WTC11 (cell line): ENCODE data around the gene ABHD12B. TPM values are rescaled to one million over a fixed set of nuclear protein-coding genes. Genes with fewer than 3 reads are reported as not detected.

Experiments
- ATAC-seq: fragments of 200-7000 bp; cut with Tn5 transposase; 2 replicates; pipeline ENCODE4 v1.10.0; 2021; ENCODE audit warnings: mild to moderate bottlenecking, moderate library complexity
- CTCF ChIA-PET: fragments of 300-600 bp; sonication (Branson Sonifier 250); formaldehyde crosslinking; loops from one replicate; lab custom pipeline; 2021; ENCODE audit warnings: antibody characterized with exemption; lab: Charles Lee
- POLR2A ChIA-PET: fragments of 350-600 bp; sonication (Branson Sonifier 250); formaldehyde crosslinking; loops from one replicate; lab custom pipeline; 2021; ENCODE audit warnings: antibody characterized with exemption; lab: Charles Lee
- DNase-seq: peaks from one replicate; pipeline ENCODE4 v3.0.0; 2021; ENCODE audit warnings: low spot score
- H3K27ac Mint-ChIP-seq: 2 replicates; pipeline ENCODE4 v1.8.0; 2021; ENCODE audit warnings: mixed read lengths
- H3K27me3 Mint-ChIP-seq: 2 replicates; pipeline ENCODE4 v1.8.0; 2021; ENCODE audit warnings: low read depth, mild to moderate bottlenecking, moderate library complexity, mixed read lengths
- H3K36me3 Mint-ChIP-seq: 2 replicates; pipeline ENCODE4 v1.8.0; 2021; ENCODE audit warnings: mixed read lengths
- H3K4me1 Mint-ChIP-seq: 2 replicates; pipeline ENCODE4 v1.8.0; 2022; ENCODE audit warnings: mixed read lengths
- H3K4me3 Mint-ChIP-seq: 2 replicates; pipeline ENCODE4 v1.8.0; 2021; ENCODE audit warnings: mild to moderate bottlenecking, moderate library complexity, mixed read lengths
- H3K9me3 Mint-ChIP-seq: 2 replicates; pipeline ENCODE4 v1.8.0; 2021; ENCODE audit warnings: mixed read lengths
- ATF3 ChIP-seq: sonication (generic); formaldehyde crosslinking; conservative IDR thresholded peaks from 2 replicates; pipeline ENCODE4 v1.8.1; 2022; ENCODE audit warnings: mild to moderate bottlenecking, missing genetic modification reagents
- CBFB ChIP-seq: sonication (generic); formaldehyde crosslinking; IDR thresholded peaks from 2 replicates; pipeline ENCODE4 v1.8.1; 2022; ENCODE audit warnings: mild to moderate bottlenecking, low read depth, missing genetic modification reagents
- CREM ChIP-seq: sonication (generic); formaldehyde crosslinking; IDR thresholded peaks from 2 replicates; pipeline ENCODE4 v1.8.1; 2022; ENCODE audit warnings: mild to moderate bottlenecking, missing genetic modification reagents, moderate library complexity
- CTCF ChIP-seq: fragments of 200-600 bp; IDR thresholded peaks from 2 replicates; pipeline ENCODE4 v1.8.0; 2022; ENCODE audit warnings: antibody characterized with exemption
- ERG ChIP-seq: fragments of 250-450 bp; sonication (Bioruptor Pico); IDR thresholded peaks from 2 replicates; pipeline ENCODE4 v1.8.0; 2021; ENCODE audit warnings: mild to moderate bottlenecking
- FOXK1 ChIP-seq: sonication (generic); formaldehyde crosslinking; IDR thresholded peaks from 2 replicates; pipeline ENCODE4 v1.8.0; 2022; ENCODE audit warnings: mild to moderate bottlenecking, moderate library complexity, missing genetic modification reagents
- GABPB1 ChIP-seq: sonication (generic); formaldehyde crosslinking; IDR thresholded peaks from 2 replicates; pipeline ENCODE4 v1.8.1; 2023; ENCODE audit warnings: mild to moderate bottlenecking, missing genetic modification reagents
- MXD4 ChIP-seq: fragments of 250-450 bp; sonication (Bioruptor Pico); IDR thresholded peaks from 2 replicates; pipeline ENCODE4 v1.8.0; 2021; ENCODE audit warnings: mild to moderate bottlenecking, moderate library complexity, borderline replicate concordance
- NR2C2 ChIP-seq: sonication (generic); formaldehyde crosslinking; IDR thresholded peaks from 2 replicates; pipeline ENCODE4 v1.8.0; 2022; ENCODE audit warnings: mild to moderate bottlenecking, missing genetic modification reagents
- PRDM15 ChIP-seq: sonication (generic); formaldehyde crosslinking; IDR thresholded peaks from 2 replicates; pipeline ENCODE4 v1.8.0; 2022; ENCODE audit warnings: missing genetic modification reagents
- STAT6 ChIP-seq: sonication (generic); formaldehyde crosslinking; conservative IDR thresholded peaks from 2 replicates; pipeline ENCODE4 v1.8.1; 2023; ENCODE audit warnings: mild to moderate bottlenecking, low read depth, missing genetic modification reagents, moderate library complexity
- TEAD1 ChIP-seq: sonication (generic); formaldehyde crosslinking; IDR thresholded peaks from 2 replicates; pipeline ENCODE4 v1.8.0; 2022; ENCODE audit warnings: mild to moderate bottlenecking, missing genetic modification reagents
- ZSCAN18 ChIP-seq: fragments of 250-450 bp; sonication (Bioruptor Pico); IDR thresholded peaks from 2 replicates; pipeline ENCODE4 v2.1.2; 2022; ENCODE audit warnings: mild to moderate bottlenecking, moderate library complexity
- total RNA-seq: library from RNA; stranded (reverse); gene quantifications from 3 replicates; pipeline ENCODE4 v1.2.3, GENCODE V29; 2021

The ABHD12B gene
- total RNA-seq, 1 experiment from 2014 or later = 156 TPM

- DNase-seq = no peak
- H3K9me3 Mint-ChIP-seq = no peaks in the 10 kb centered on the region
- no peaks in the 10 kb centered on the region for H3K36me3 Mint-ChIP-seq
- TF ChIP-seq GABPB1 (CRISPR knock-in tag) = 0 out of 2 replicates have a peak, but pooled peaks have one; percentile 12
- no peak for TF ChIP-seq ZSCAN18 (CRISPR knock-in tag)
- TF ChIP-seq ERG = no peak
- TF ChIP-seq, all 79 proteins: peak for 1
- H3K27me3 Mint-ChIP-seq = peaks cover 35% of the 10 kb centered on the region
- H3K27ac Mint-ChIP-seq = no peak overlapping the region
- peaks cover 59% of the 10 kb centered on the region for H3K4me1 Mint-ChIP-seq
- POLR2A ChIA-PET = no interaction called here
- H3K4me3 Mint-ChIP-seq = no peak overlapping the region
- ATAC-seq = no peak
- CTCF ChIA-PET = interaction anchor here (0.7 to 2.1 kb wide), 2 partner anchors 15 to 218 kb away, joined by 3 to 19 read pairs; no protein-coding TSS in a partner anchor
Observed at GRCh38 chr14:50875359-50876070, 3.7 kb downstream of the ABHD12B start.

- CTCF ChIA-PET = interaction anchor here (0.6 to 3.0 kb wide), 3 partner anchors 23 to 1552 kb away, joined by 3 to 19 read pairs (median 4); no protein-coding TSS in a partner anchor
- H3K9me3 Mint-ChIP-seq = no peaks in the 10 kb centered on the region
- ATAC-seq = peak; percentile 58
- no peak overlapping the region for H3K4me3 Mint-ChIP-seq
- peaks cover 2% of the 10 kb centered on the region; the same call in 1 of the 2 replicates for H3K36me3 Mint-ChIP-seq
- POLR2A ChIA-PET = interaction anchor here (0.6 kb wide), 2 partner anchors 1116 to 1661 kb away, joined by 3 to 7 read pairs; no protein-coding TSS in a partner anchor
- DNase-seq = no peak
- no peaks in the 10 kb centered on the region for H3K27me3 Mint-ChIP-seq
- TF ChIP-seq FOXK1 (CRISPR knock-in tag) (no peak), PRDM15 (CRISPR knock-in tag) (no peak), CREM (CRISPR knock-in tag) (no peak)
- peaks cover 60% of the 10 kb centered on the region for H3K4me1 Mint-ChIP-seq
- peak overlapping the region; percentile 7; the same call in 1 of the 2 replicates for H3K27ac Mint-ChIP-seq
Observed at GRCh38 chr14:50882932-50883826, 11.3 kb downstream of the ABHD12B start.

- H3K4me1 Mint-ChIP-seq = peaks cover 62% of the 10 kb centered on the region
- no peaks in the 10 kb centered on the region for H3K27me3 Mint-ChIP-seq
- ChIA-PET POLR2A (interaction anchor here (0.6 kb wide), 1 partner anchor 1116 kb away, joined by 3 read pairs; no protein-coding TSS in a partner anchor), CTCF (interaction anchor here (0.6 to 3.0 kb wide), 2 partner anchors 23 to 1551 kb away, joined by 4 to 19 read pairs; no protein-coding TSS in a partner anchor)
- peaks cover 2% of the 10 kb centered on the region; the same call in 1 of the 2 replicates for H3K36me3 Mint-ChIP-seq
- no peak overlapping the region for H3K4me3 Mint-ChIP-seq
- H3K9me3 Mint-ChIP-seq = no peaks in the 10 kb centered on the region
- ATAC-seq (no peak), DNase-seq (no peak)
- H3K27ac Mint-ChIP-seq = no peak overlapping the region
- no peak for TF ChIP-seq TEAD1 (CRISPR knock-in tag)
- TF ChIP-seq MXD4 (CRISPR knock-in tag) = no peak
- no peak for TF ChIP-seq CTCF
- no peak for TF ChIP-seq STAT6
- TF ChIP-seq NR2C2 (CRISPR knock-in tag) = no peak
- no peak for TF ChIP-seq ATF3 (CRISPR knock-in tag)
- no peak for TF ChIP-seq CBFB (CRISPR knock-in tag)
Observed at GRCh38 chr14:50883827-50884197, 12.0 kb downstream of the ABHD12B start.
